ENCODE measurements around the gene HBZ. TPM values are rescaled to one million over a fixed set of nuclear protein-coding genes. Genes with fewer than 3 reads are reported as not detected.
"Not testable (repeated sequence)": the region's sequence is repeated elsewhere in the genome, so short reads cannot be mapped to it uniquely, and the experiment has no call there.

HBZ gene
- total RNA-seq, 1 donor from 2014 or later = not detected

- Mint-ChIP-seq H3K9me3 (no peaks in the 10 kb centered on the region), H3K4me1 (peaks cover 3% of the 10 kb centered on the region), H3K4me3 (no peak overlapping the region), H3K27me3 (no peaks in the 10 kb centered on the region), H3K27ac (no peak overlapping the region), H3K36me3 (ENCODE audit: low read depth) (peaks cover 41% of the 10 kb centered on the region)
- DNase-seq = no peak
- no peak for ATAC-seq (ENCODE audit: low read depth)
- TF ChIP-seq CTCF (IDR thresholded peaks at IDR 0.05) = no peak
- POLR2A ChIA-PET = no interaction called here
- intact Hi-C loops (cut with micrococcal nuclease) = no loop called here
- CTCF ChIA-PET = no interaction called here
Measured at GRCh38 chr16:120756-121155, 31.7 kb upstream of the HBZ start.

GRCh38 chr16:122361-122760 is 30.1 kb upstream of the HBZ start:
- no peaks in the 10 kb centered on the region for H3K27me3 Mint-ChIP-seq
- peaks cover 3% of the 10 kb centered on the region for H3K4me1 Mint-ChIP-seq
- no peak for ATAC-seq (ENCODE audit: low read depth)
- no peak for TF ChIP-seq CTCF (IDR thresholded peaks at IDR 0.05)
- no peaks in the 10 kb centered on the region for H3K9me3 Mint-ChIP-seq
- H3K4me3 Mint-ChIP-seq = no peak overlapping the region
- ChIA-PET CTCF (interaction anchor here (1.0 kb wide), 1 partner anchor 239 kb away, joined by 4 read pairs; no protein-coding TSS in a partner anchor), POLR2A (no interaction called here)
- H3K36me3 Mint-ChIP-seq (ENCODE audit: low read depth) = peaks cover 32% of the 10 kb centered on the region
- DNase-seq = no peak
- H3K27ac Mint-ChIP-seq = no peak overlapping the region
- intact Hi-C loops (cut with micrococcal nuclease) = no loop called here

GRCh38 chr16:123558-124350 is 28.7 kb upstream of the HBZ start:
- H3K9me3 Mint-ChIP-seq; H3K4me3 Mint-ChIP-seq; H3K27ac Mint-ChIP-seq; H3K27me3 Mint-ChIP-seq; ATAC-seq (ENCODE audit: low read depth); CTCF ChIA-PET; H3K4me1 Mint-ChIP-seq; POLR2A ChIA-PET; intact Hi-C loops (cut with micrococcal nuclease); DNase-seq: not testable (repeated sequence)
- peaks cover 34% of the 10 kb centered on the region for H3K36me3 Mint-ChIP-seq (ENCODE audit: low read depth)

- intact Hi-C loops (cut with micrococcal nuclease) = no loop called here
- H3K27me3 Mint-ChIP-seq = no peaks in the 10 kb centered on the region
Measured at GRCh38 chr16:125011-125410, 27.4 kb upstream of the HBZ start.

GRCh38 chr16:129075-129474 is 23.4 kb upstream of the HBZ start:
- ChIA-PET POLR2A (no interaction called here), CTCF (interaction anchor here (1.5 kb wide), 1 partner anchor 22 kb away, joined by 4 read pairs; no protein-coding TSS in a partner anchor)
- DNase-seq (no peak), ATAC-seq (ENCODE audit: low read depth) (no peak)
- no peaks in the 10 kb centered on the region for H3K9me3 Mint-ChIP-seq
- H3K4me3 Mint-ChIP-seq = no peak overlapping the region
- H3K27ac Mint-ChIP-seq = no peak overlapping the region
- no peak for TF ChIP-seq CTCF (IDR thresholded peaks at IDR 0.05)
- intact Hi-C loops (cut with micrococcal nuclease) = no loop called here
- H3K27me3 Mint-ChIP-seq = no peaks in the 10 kb centered on the region
- peaks cover 23% of the 10 kb centered on the region for H3K36me3 Mint-ChIP-seq (ENCODE audit: low read depth)
- peaks cover 1% of the 10 kb centered on the region for H3K4me1 Mint-ChIP-seq

More at GRCh38 chr16:125011-125410, 27.4 kb upstream of the HBZ start:
- Mint-ChIP-seq H3K36me3 (ENCODE audit: low read depth) (peaks cover 36% of the 10 kb centered on the region), H3K9me3 (no peaks in the 10 kb centered on the region), H3K4me3 (no peak overlapping the region), H3K4me1 (no peaks in the 10 kb centered on the region), H3K27ac (no peak overlapping the region)
- no peak for ATAC-seq (ENCODE audit: low read depth)
- ChIA-PET POLR2A (no interaction called here), CTCF (no interaction called here)
- TF ChIP-seq CTCF (IDR thresholded peaks at IDR 0.05) = no peak
- DNase-seq = no peak

All from activated B cell treated with CpG ODN at 0.5 μM for 24 hours (primary cell).